ENCODE results near the gene NUP58.

Gene NUP58

GRCh38 chr13:25375727-25376358 is 74.4 kb downstream of the NUP58 start:
- Histone ChIP-seq H3K9me3 (ENCODE audit: low read length) (no peaks in the 10 kb centered on the region), H3K79me2 (ENCODE audit: insufficient read depth, low read length) (no peaks in the 10 kb centered on the region), H3K27me3 (ENCODE audit: insufficient read depth, low read length) (no peaks in the 10 kb centered on the region), H3K4me3 (ENCODE audit: low read depth, low read length, poor library complexity, severe bottlenecking) (no peak overlapping the region), H3K4me2 (ENCODE audit: low read length) (no peak overlapping the region), H4K20me1 (ENCODE audit: insufficient read depth, low read length) (no peaks in the 10 kb centered on the region), H3K27ac (ENCODE audit: low read depth, low read length, poor library complexity, severe bottlenecking) (no peak overlapping the region), H3K4me1 (ENCODE audit: insufficient read depth, low read length, severe bottlenecking) (no peaks in the 10 kb centered on the region), H2AFZ (ENCODE audit: low read length) (no peak overlapping the region), H3F3A (ENCODE audit: insufficient read depth, low read length) (no peaks in the 10 kb centered on the region), H3K9me2 (ENCODE audit: low read depth, low read length) (no peaks in the 10 kb centered on the region), H3K9ac (ENCODE audit: low read length) (no peak overlapping the region), H3K36me3 (ENCODE audit: insufficient read depth, low read length) (no peaks in the 10 kb centered on the region)
- TF ChIP-seq, protein P1, sequence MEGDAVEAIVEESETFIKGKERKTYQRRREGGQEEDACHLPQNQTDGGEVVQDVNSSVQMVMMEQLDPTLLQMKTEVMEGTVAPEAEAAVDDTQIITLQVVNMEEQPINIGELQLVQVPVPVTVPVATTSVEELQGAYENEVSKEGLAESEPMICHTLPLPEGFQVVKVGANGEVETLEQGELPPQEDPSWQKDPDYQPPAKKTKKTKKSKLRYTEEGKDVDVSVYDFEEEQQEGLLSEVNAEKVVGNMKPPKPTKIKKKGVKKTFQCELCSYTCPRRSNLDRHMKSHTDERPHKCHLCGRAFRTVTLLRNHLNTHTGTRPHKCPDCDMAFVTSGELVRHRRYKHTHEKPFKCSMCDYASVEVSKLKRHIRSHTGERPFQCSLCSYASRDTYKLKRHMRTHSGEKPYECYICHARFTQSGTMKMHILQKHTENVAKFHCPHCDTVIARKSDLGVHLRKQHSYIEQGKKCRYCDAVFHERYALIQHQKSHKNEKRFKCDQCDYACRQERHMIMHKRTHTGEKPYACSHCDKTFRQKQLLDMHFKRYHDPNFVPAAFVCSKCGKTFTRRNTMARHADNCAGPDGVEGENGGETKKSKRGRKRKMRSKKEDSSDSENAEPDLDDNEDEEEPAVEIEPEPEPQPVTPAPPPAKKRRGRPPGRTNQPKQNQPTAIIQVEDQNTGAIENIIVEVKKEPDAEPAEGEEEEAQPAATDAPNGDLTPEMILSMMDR (IDR thresholded peaks at IDR 0.05; ENCODE audit: low read length) = peak; percentile 58
- no peak for TF ChIP-seq EZH2 (IDR thresholded peaks at IDR 0.05; ENCODE audit: borderline replicate concordance, low read length)

DNA sequence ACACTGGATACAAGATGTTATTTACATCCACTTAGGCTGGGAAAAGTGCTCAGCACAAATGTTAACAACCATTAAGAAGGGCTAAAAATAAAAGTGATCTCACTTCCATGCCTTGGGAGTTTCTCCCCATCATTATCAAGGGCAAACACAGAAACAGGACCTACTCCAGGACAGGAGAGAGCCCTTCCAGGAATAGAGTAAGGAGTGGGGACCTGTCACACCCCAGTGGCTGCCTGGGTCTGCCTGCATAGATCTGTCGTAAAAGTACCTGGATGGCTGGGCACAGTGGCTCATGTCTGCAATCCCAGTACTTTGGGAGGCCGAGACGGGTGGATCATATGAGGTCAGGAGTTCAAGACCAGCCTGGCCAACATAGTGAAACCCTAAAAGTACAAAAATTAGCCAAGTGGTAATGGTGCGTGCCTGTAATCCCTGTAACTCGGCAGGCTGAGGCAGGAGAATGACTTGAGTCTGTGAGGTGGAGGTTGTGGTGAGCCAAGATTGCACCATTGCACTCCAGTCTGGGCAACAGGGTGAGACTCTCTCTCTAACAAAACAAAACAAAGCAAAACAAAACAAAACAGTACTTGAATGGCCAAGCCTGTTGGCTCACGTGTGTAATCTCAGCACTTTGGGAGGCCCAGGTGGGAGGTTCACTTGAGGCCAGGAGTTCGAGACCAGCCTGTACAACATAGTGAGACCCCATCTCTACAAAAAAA is 76.0 kb downstream of the NUP58 start:
- Histone ChIP-seq H3K4me1 (ENCODE audit: insufficient read depth, low read length, severe bottlenecking) (no peaks in the 10 kb centered on the region), H3K9me2 (ENCODE audit: low read depth, low read length) (no peaks in the 10 kb centered on the region), H3K27ac (ENCODE audit: low read depth, low read length, poor library complexity, severe bottlenecking) (no peak overlapping the region), H3K4me3 (ENCODE audit: low read depth, low read length, poor library complexity, severe bottlenecking) (no peak overlapping the region), H3K4me2 (ENCODE audit: low read length) (no peak overlapping the region), H3K9me3 (ENCODE audit: low read length) (no peaks in the 10 kb centered on the region), H2AFZ (ENCODE audit: low read length) (no peak overlapping the region), H4K20me1 (ENCODE audit: insufficient read depth, low read length) (no peaks in the 10 kb centered on the region), H3K9ac (ENCODE audit: low read length) (no peak overlapping the region), H3K27me3 (ENCODE audit: insufficient read depth, low read length) (no peaks in the 10 kb centered on the region), H3K79me2 (ENCODE audit: insufficient read depth, low read length) (no peaks in the 10 kb centered on the region), H3K36me3 (ENCODE audit: insufficient read depth, low read length) (no peaks in the 10 kb centered on the region), H3F3A (ENCODE audit: insufficient read depth, low read length) (no peaks in the 10 kb centered on the region)
- TF ChIP-seq, protein P1 (IDR thresholded peaks at IDR 0.05; ENCODE audit: low read length) = no peak
- no peak for TF ChIP-seq EZH2 (IDR thresholded peaks at IDR 0.05; ENCODE audit: borderline replicate concordance, low read length)

DNA sequence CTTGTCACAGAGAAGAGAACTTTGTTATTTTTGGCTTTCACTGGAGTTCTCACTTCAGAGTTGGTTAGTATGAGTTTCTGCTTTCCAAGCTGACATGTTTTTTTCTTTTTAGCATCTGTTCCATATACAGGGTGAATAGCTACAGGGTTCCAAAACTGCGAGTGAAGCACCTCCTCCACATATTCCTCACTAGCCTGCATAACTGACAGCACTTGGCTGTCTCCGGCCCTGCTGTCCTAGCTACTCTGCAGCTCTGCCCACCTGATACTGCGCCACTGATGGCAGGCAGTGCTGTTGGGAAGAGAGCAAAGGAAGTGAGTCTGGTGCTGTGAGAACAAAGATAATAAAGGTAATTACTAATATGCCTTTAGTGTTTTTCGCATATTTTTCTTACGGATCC is 77.1 kb downstream of the NUP58 start:
- Histone ChIP-seq H2AFZ (ENCODE audit: low read length) (no peak overlapping the region), H3K4me3 (ENCODE audit: low read depth, low read length, poor library complexity, severe bottlenecking) (no peak overlapping the region), H3K4me2 (ENCODE audit: low read length) (no peak overlapping the region)

More for the DNA sequence above, 77.1 kb downstream of the NUP58 start:
- no peak overlapping the region for H3K27ac ChIP-seq (ENCODE audit: low read depth, low read length, poor library complexity, severe bottlenecking)
- no peaks in the 10 kb centered on the region for H4K20me1 ChIP-seq (ENCODE audit: insufficient read depth, low read length)
- no peaks in the 10 kb centered on the region for H3K9me2 ChIP-seq (ENCODE audit: low read depth, low read length)
- no peaks in the 10 kb centered on the region for H3K79me2 ChIP-seq (ENCODE audit: insufficient read depth, low read length)
- H3K36me3 ChIP-seq (ENCODE audit: insufficient read depth, low read length) = no peaks in the 10 kb centered on the region
- H3K9me3 ChIP-seq (ENCODE audit: low read length) = no peaks in the 10 kb centered on the region
- H3F3A ChIP-seq (ENCODE audit: insufficient read depth, low read length) = no peaks in the 10 kb centered on the region
- H3K27me3 ChIP-seq (ENCODE audit: insufficient read depth, low read length) = no peaks in the 10 kb centered on the region
- no peak for TF ChIP-seq EZH2 (IDR thresholded peaks at IDR 0.05; ENCODE audit: borderline replicate concordance, low read length)
- TF ChIP-seq, protein P1 (IDR thresholded peaks at IDR 0.05; ENCODE audit: low read length) = no peak
- H3K4me1 ChIP-seq (ENCODE audit: insufficient read depth, low read length, severe bottlenecking) = no peaks in the 10 kb centered on the region
- H3K9ac ChIP-seq (ENCODE audit: low read length) = no peak overlapping the region

All from OCI-LY1 (cell line).